HG02588 (cell line): Measurements from ENCODE around the gene OSBPL9.
"Not testable (repeated sequence)": the region's sequence is repeated elsewhere in the genome, so short reads cannot be mapped to it uniquely, and the experiment has no call there.

ENCODE experiments used
- ATAC-seq: cut with Tn5 transposase; IDR thresholded peaks from one replicate; pipeline ENCODE4 v1.9.1; 2021; ENCODE audit warnings: mild to moderate bottlenecking, moderate library complexity; ENCODE audit not compliant: unreplicated experiment

The OSBPL9 gene

DNA sequence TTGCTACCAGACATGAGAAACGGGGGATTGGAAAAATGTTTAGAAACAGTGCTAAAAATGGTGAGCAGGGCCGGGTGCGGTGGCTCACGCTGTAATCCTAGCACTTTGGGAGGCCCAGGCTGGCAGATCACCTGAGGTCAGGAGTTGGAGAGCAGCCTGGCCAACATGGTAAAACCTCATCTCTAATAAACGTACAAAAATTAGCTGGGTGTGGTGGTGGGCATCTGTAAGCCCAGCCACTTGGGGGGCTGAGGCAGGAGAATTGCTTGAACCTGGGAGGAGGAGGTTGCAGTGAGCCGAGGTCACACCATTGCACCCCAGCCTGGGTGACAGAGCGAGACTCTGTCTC is 116.5 kb downstream of the OSBPL9 start:
- ATAC-seq = not testable (repeated sequence)

GRCh38 chr1:51733793-51734522 is 117.1 kb downstream of the OSBPL9 start:
- no peak for ATAC-seq

GRCh38 chr1:51734896-51735745 is 118.2 kb downstream of the OSBPL9 start:
- no peak for ATAC-seq

- ATAC-seq = no peak
Observed at GRCh38 chr1:51735746-51736254, 118.9 kb downstream of the OSBPL9 start.

GRCh38 chr1:51736702-51737101 is 119.8 kb downstream of the OSBPL9 start:
- ATAC-seq = no peak

- no peak for ATAC-seq
Observed at GRCh38 chr1:51738681-51739080, 121.8 kb downstream of the OSBPL9 start.

DNA sequence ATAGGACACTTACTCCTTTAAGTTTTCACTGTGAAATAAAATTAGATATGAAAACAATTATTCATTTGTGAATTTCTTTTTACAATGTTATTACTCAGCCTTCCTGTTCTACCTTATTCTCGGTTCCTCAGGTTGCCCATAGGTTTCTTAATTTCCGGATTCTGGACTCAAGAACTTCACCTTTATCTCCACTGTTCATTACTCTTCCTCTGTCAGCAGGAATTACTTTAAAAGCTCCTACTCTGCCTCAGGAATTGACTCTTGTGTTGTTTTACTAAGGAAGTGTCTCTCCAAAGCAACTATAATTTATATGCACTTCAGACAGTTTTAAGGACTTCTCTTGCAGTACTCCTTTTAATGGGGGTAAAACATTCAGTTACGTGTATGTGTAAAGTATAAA is 123.8 kb downstream of the OSBPL9 start:
- no peak for ATAC-seq

DNA sequence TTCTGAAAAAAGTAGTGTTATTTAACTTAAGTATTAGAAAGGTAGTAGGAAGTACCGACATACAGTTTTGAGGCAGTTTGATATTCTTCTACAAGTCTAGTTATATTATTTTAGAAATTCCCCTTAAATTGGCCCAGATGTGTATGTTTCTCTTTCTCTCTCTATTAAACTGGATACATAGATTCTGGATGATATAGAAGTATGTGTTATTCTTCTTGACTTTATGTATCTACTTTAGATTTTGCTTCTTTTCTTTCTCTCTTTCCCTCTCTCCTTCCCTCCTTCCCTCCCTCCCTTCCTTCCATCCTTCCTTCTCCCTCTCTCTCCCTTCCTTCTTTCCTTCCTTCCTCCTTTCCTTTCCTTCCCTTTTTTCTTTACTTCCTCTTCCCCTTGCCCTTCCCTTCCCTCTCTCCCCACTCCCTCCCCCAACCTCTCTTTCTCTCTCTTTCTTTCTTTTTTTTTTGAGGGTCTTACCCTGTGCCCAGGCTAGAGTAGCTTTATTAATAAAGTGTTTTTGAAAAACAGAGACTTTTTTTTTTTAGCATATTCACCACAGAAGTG is 124.3 kb downstream of the OSBPL9 start:
- no peak for ATAC-seq

DNA sequence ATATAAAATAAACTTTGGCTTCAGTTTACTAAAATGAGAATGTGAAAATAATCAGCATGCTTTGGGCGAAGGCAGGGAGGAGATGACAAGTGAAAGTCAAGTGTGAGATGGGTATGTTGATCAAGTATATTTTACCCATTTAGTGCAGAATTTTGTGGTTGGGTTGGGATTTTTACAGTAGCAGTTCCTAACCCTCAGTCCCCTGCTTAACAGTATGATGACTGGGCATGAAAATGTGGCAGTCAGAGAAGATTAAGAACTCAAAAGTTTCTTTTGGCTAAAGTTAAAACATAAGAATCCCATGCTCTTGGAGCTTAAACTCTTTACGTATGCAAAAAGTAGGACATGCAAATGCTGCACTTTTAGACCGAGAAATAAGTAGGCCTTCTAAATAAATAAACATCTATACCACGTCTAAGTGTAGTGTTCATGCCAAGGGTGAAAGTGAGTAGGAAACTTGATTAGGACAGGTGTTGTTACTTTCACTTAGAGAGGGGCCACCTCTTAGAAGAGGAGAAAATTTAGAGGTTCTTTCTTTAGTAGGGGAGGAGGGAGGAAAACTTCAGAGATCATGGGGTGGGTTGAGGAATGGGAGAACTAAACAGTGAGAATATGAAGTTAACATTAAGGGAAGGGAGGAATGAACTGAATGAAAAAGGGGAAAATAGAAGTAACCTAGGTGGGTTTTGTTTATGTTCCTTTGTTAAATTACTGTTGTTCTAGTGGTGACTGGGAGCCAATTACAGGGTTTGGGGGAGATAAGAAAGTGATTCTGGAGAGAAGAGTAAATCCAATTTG is 127.8 kb downstream of the OSBPL9 start:
- no peak for ATAC-seq

GRCh38 chr1:51745304-51745570 is 128.3 kb downstream of the OSBPL9 start:
- ATAC-seq = no peak

DNA sequence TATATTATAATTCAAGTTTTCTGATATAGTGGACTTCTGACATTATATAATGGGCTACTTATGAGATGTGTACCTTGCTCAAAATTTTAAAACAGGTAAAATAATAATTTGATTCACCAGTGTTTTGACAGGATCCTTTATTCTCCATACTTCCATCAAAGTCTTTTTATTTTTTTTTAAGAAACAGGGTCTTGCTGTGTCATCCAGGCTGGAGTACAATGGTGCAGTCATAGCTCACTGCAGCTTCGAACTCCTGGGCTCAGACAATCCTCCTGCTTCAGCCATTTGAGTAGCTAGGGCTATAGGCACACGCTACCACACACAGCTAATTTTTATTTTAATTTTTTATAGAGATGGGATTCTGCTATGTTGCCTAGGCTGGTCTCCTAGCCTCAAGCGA is 132.3 kb downstream of the OSBPL9 start:
- no peak for ATAC-seq

GRCh38 chr1:51750218-51750617 is 133.3 kb downstream of the OSBPL9 start:
- ATAC-seq = no peak

- ATAC-seq = no peak
Observed at GRCh38 chr1:51750729-51751128, 133.8 kb downstream of the OSBPL9 start.

DNA sequence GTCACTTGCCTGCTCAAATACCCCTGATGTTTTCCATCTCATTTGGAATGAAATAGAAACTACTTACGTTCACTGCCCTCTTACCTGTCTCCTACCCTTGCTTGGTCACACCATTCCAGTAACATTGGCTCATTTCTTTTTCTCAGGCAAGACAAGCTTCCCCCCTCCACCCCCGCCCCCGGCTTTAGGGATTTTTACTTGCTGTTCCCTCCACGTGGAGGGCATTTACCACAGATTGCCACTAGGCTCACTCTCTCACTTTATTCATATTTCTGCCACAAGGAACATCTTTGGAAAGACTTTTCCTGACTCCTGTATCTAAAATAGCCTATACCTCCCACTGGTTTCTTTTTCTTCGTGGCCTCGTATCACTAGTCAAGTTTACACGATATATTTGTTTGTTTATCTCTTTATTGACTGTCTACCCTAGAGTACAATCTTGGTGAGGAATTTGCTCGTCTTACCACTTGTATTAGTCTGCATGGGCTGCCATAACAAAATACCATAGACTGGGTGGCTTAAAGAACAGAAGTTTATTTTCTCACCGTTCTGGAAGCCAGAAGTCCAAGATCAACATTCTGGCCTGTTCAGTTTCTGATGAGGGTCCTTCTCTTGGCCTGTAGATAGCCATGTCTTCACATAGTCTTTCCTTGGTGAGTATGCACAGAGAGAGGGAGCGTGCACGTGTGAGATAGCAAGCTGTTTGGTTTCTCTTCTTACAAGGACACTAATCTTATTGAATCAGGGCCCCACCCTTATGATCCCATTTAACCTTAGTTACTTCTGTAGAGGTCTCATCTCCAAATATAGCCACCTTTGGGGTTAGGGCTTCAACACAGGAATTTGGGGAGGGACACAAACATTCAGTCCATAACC is 135.4 kb downstream of the OSBPL9 start:
- ATAC-seq = no peak

DNA sequence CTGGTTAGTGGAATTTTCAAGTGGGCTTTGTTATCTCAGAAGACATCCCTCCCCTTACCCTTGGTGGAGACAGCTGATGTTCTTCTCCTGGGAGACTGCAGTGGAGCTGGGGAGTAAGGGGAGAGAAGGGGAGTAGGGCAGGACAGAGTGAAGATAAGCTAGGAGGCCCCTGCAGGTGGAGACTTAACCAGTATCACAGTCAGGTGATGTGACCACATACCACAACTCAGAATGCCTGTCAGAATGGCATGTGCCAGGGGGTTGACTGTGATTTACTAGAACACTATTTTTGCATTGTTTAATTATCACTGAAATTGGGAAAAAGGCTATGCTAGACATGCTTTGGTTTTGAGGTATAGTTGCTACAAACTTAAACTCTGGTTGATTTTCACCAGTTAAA is 137.1 kb downstream of the OSBPL9 start:
- no peak for ATAC-seq

DNA sequence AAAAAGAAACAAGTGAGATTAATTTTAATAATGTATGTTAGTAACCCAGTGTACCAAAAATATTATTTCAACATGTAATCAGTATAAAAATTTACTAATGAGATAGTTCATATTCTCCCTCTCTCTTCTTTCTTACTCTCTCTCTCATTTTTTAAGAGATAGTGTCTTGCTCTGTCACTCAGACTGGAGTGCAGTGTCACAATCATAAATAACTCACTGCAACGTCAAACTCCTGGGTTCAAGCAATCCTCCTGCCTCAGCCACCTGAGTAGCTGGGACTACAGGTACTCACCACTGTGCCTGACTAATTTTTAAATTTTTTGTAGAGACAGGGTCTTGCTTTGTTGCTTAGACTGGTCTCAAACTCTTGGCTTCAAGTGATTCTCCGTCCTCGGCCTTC is 137.8 kb downstream of the OSBPL9 start:
- no peak for ATAC-seq

DNA sequence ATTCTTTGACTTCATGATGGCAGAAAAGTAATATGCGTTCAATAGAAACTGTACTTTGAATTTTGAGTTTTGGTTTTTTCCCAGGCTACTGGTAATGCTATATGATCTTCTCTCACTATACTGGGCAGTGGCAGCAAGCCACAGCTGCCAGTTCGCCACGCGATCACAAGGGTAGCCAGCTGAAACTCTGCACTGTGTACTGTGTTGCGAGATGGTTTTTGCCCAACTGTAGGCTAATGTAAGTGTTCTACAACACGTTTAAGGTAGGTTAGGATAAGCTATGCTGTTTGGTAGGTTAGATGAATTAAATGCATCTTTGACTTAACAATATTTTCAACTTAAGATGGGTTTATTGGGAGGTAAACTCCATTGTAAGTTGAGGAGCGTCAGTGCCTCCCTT is 138.5 kb downstream of the OSBPL9 start:
- no peak for ATAC-seq

DNA sequence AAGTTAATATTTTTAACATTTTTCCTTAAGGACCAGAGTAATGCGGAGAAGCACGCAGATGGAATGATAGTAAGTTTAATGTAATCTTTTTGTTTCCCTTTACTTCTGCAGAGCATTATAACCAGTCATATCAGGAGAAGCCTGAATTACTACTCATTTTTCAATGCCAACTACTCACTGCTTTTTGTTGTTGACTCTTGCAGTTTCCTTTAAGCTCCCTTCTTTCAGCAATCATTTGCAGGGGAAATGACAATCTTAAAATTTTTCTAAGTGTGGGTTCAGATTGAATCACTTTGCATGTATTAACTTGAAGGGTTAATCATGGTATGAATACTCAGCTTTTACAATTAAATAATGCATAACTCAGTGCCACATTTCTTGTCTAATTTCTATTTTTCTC is 139.4 kb downstream of the OSBPL9 start:
- ATAC-seq = no peak

GRCh38 chr1:51758310-51758709 is 141.4 kb downstream of the OSBPL9 start:
- ATAC-seq = no peak

- ATAC-seq = no peak
Observed at GRCh38 chr1:51760872-51761271, 144.0 kb downstream of the OSBPL9 start.
